OCI-LY1 (cell line): ENCODE measurements around the gene KRTAP26-1.

ENCODE experiments used
- H2AFZ ChIP-seq: fragments of 200-600 bp; sonication (generic), shearing (Covaris generic); 2 replicates; pipeline ENCODE4 v1.6.0; 2014; ENCODE audit warnings: antibody characterized with exemption, mild to moderate bottlenecking, low read length
- H3F3A ChIP-seq: fragments of 200-600 bp; sonication (generic), shearing (Covaris generic); 2 replicates; pipeline ENCODE4 v1.6.0; 2014; ENCODE audit warnings: mild to moderate bottlenecking, antibody characterized with exemption, low read length, moderate library complexity; ENCODE audit not compliant: insufficient read depth
- H3K27ac ChIP-seq: fragments of 200-600 bp; sonication (generic); 2 replicates; pipeline ENCODE4 v1.5.1; 2014; ENCODE audit warnings: low read length, mixed run types, mild to moderate bottlenecking, low read depth; ENCODE audit not compliant: poor library complexity, severe bottlenecking
- H3K27me3 ChIP-seq: fragments of 200-600 bp; sonication (generic); 2 replicates; pipeline ENCODE4 v1.6.0; 2014; ENCODE audit warnings: antibody characterized with exemption, mild to moderate bottlenecking, low read length, moderate library complexity; ENCODE audit not compliant: insufficient read depth
- H3K36me3 ChIP-seq: fragments of 200-600 bp; sonication (generic); 2 replicates; pipeline ENCODE4 v1.6.1; 2014; ENCODE audit warnings: mild to moderate bottlenecking, antibody characterized with exemption, low read length, moderate library complexity, mixed read lengths; ENCODE audit not compliant: insufficient read depth
- H3K4me1 ChIP-seq: fragments of 200-600 bp; sonication (generic); 2 replicates; pipeline ENCODE4 v1.5.1; 2014; ENCODE audit warnings: mild to moderate bottlenecking, low read length, moderate library complexity; ENCODE audit not compliant: insufficient read depth, severe bottlenecking
- H3K4me2 ChIP-seq: fragments of 200-600 bp; sonication (generic), shearing (Covaris generic); 2 replicates; pipeline ENCODE4 v1.6.1; 2014; ENCODE audit warnings: low read length
- H3K4me3 ChIP-seq: fragments of 200-600 bp; sonication (generic); 2 replicates; pipeline ENCODE4 v1.5.1; 2014; ENCODE audit warnings: low read length, low read depth, mild to moderate bottlenecking, mixed read lengths; ENCODE audit not compliant: poor library complexity, severe bottlenecking
- H3K79me2 ChIP-seq: fragments of 200-600 bp; shearing (Covaris generic); 2 replicates; pipeline ENCODE4 v1.6.1; 2016; ENCODE audit warnings: mixed run types, low read length, mixed read lengths; ENCODE audit not compliant: insufficient read depth
- H3K9ac ChIP-seq: fragments of 200-600 bp; sonication (generic), shearing (Covaris generic); 2 replicates; pipeline ENCODE4 v1.6.1; 2014; ENCODE audit warnings: mild to moderate bottlenecking, low read length, mixed read lengths
- H3K9me2 ChIP-seq: fragments of 200-600 bp; sonication (generic), shearing (Covaris generic); 2 replicates; pipeline ENCODE4 v1.6.1; 2014; ENCODE audit warnings: low read depth, mild to moderate bottlenecking, low read length, mixed read lengths
- H3K9me3 ChIP-seq: fragments of 200-600 bp; shearing (Covaris generic); 2 replicates; pipeline ENCODE4 v1.6.1; 2014; ENCODE audit warnings: low read length, mixed read lengths
- H4K20me1 ChIP-seq: fragments of 200-600 bp; sonication (generic), shearing (Covaris generic); 2 replicates; pipeline ENCODE4 v1.6.0; 2016; ENCODE audit warnings: mild to moderate bottlenecking, low read length; ENCODE audit not compliant: insufficient read depth
- CTCF ChIP-seq: fragments of 200-600 bp; sonication (generic), shearing (Covaris generic); IDR thresholded peaks from 2 replicates; pipeline ENCODE4 v1.5.1; 2017; ENCODE audit warnings: mild to moderate bottlenecking, antibody characterized with exemption, low read length, moderate library complexity, mixed read lengths
- EZH2 ChIP-seq: fragments of 200-600 bp; sonication (generic), shearing (Covaris generic); IDR thresholded peaks from 2 replicates; pipeline ENCODE4 v1.8.0; 2017; ENCODE audit warnings: borderline replicate concordance, mixed run types, mild to moderate bottlenecking, antibody characterized with exemption, low read length, moderate library complexity, mixed read lengths

KRTAP26-1 gene

GRCh38 chr21:30345014-30345413 lies 24.9 kb upstream of the KRTAP26-1 start:
- Histone ChIP-seq H3K27me3 (no peaks in the 10 kb centered on the region), H3K36me3 (no peaks in the 10 kb centered on the region), H3K27ac (no peak overlapping the region), H3F3A (no peaks in the 10 kb centered on the region), H3K4me2 (no peak overlapping the region), H3K4me3 (no peak overlapping the region), H3K9me3 (no peaks in the 10 kb centered on the region), H3K79me2 (no peaks in the 10 kb centered on the region), H3K9ac (no peak overlapping the region), H2AFZ (no peak overlapping the region), H3K4me1 (no peaks in the 10 kb centered on the region), H4K20me1 (no peaks in the 10 kb centered on the region), H3K9me2 (no peaks in the 10 kb centered on the region)
- no peak for TF ChIP-seq CTCF
- TF ChIP-seq EZH2: no peak

GRCh38 chr21:30340714-30341573 lies 20.8 kb upstream of the KRTAP26-1 start:
- no peaks in the 10 kb centered on the region for H3K4me1 ChIP-seq
- H3K27ac ChIP-seq: no peak overlapping the region
- TF ChIP-seq CTCF: peak; percentile 81
- TF ChIP-seq EZH2: no peak
- H3K79me2 ChIP-seq: no peaks in the 10 kb centered on the region
- no peak overlapping the region for H3K4me2 ChIP-seq
- no peaks in the 10 kb centered on the region for H3K27me3 ChIP-seq
- no peaks in the 10 kb centered on the region for H3F3A ChIP-seq
- H3K9me2 ChIP-seq: no peaks in the 10 kb centered on the region
- H3K4me3 ChIP-seq: no peak overlapping the region
- H2AFZ ChIP-seq: no peak overlapping the region
- no peaks in the 10 kb centered on the region for H4K20me1 ChIP-seq
- no peak overlapping the region for H3K9ac ChIP-seq
- H3K9me3 ChIP-seq: no peaks in the 10 kb centered on the region
- H3K36me3 ChIP-seq: no peaks in the 10 kb centered on the region

- no peaks in the 10 kb centered on the region for H3K27me3 ChIP-seq
- H3K9me2 ChIP-seq: no peaks in the 10 kb centered on the region
- H3K27ac ChIP-seq: no peak overlapping the region
- H2AFZ ChIP-seq: no peak overlapping the region
- no peaks in the 10 kb centered on the region for H3K4me1 ChIP-seq
- H3K9me3 ChIP-seq: no peaks in the 10 kb centered on the region
- H3K4me2 ChIP-seq: no peak overlapping the region
- H3K36me3 ChIP-seq: no peaks in the 10 kb centered on the region
- no peak overlapping the region for H3K4me3 ChIP-seq
- H3F3A ChIP-seq: no peaks in the 10 kb centered on the region
- H3K9ac ChIP-seq: no peak overlapping the region
- H4K20me1 ChIP-seq: no peaks in the 10 kb centered on the region
- TF ChIP-seq EZH2 (no peak), CTCF (no peak)
- no peaks in the 10 kb centered on the region for H3K79me2 ChIP-seq
Observed at GRCh38 chr21:30338717-30339116, 18.6 kb upstream of the KRTAP26-1 start.
